Activated CD8-positive, alpha-beta memory T cell treated with anti-CD3 and anti-CD28 coated beads, Interleukin-2, amount 50 U/mL, for 1 hour (primary cell): ENCODE results near the gene TCF12.

ENCODE experiments used
- DNase-seq: peaks from one replicate; pipeline ENCODE4 v3.0.0-alpha.2; 2020; ENCODE audit errors: extremely low read depth

TCF12 gene

DNA sequence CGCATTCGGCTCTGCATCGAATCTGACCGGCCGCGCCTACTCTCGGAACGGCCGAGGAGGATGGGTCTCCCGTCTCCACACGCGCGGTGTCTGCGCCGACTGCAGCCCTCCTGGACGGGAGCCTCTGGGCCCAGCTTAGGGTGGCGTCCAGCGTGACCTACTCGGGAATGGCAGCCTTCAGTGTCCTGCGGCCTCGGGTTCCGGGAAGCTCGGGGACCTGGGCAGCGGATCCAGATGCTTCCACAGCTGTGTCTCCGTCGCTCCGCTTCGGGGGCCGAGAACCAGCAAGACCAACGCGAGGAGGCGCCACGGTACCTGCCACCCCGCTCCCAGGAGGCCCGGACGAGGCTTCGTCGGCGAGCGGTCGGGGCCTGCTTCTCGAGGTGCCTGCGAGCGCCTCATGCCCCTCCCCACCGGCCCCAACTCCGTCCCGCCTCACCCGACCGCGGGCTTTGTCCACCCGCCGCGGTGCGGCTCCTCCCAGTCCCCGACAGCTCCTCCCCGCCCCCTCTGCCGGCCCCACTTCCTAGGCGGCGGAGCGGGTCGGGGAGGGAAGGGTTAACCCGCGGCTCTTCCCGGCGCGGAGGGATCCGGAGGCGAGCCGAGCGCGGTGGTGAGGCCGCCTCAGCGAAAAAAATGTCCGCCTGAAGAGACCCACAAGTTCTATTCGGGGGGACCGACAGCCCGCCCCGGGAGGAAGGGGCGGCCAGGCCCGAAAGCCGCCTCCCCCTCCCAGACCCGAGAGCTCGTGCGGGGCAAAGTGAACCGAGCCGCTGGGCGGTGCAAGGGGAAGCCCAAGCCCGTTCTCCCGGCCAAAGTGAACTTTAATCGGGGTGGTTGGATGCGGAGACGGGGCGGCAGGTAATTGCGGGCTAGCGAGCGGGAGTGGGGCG is at the start of gene TCF12:
TCF12 (plus strand) TSS at position 599 of the 893 bp plus-strand sequence. CDS start 1,270 bp downstream, outside the sequence.
- DNase-seq = peak; percentile 70

- no peak for DNase-seq
Measured at GRCh38 chr15:56869573-56869972, 48.9 kb upstream of the TCF12 start.

GRCh38 chr15:56871185-56871584 is 47.3 kb upstream of the TCF12 start:
- no peak for DNase-seq

GRCh38 chr15:56871867-56872266 is 46.6 kb upstream of the TCF12 start:
- no peak for DNase-seq

GRCh38 chr15:56877255-56877970 is 41.0 kb upstream of the TCF12 start:
- DNase-seq = no peak

GRCh38 chr15:56879502-56879901 is 38.9 kb upstream of the TCF12 start:
- no peak for DNase-seq

GRCh38 chr15:56883088-56883487 is 35.4 kb upstream of the TCF12 start:
- no peak for DNase-seq

DNA sequence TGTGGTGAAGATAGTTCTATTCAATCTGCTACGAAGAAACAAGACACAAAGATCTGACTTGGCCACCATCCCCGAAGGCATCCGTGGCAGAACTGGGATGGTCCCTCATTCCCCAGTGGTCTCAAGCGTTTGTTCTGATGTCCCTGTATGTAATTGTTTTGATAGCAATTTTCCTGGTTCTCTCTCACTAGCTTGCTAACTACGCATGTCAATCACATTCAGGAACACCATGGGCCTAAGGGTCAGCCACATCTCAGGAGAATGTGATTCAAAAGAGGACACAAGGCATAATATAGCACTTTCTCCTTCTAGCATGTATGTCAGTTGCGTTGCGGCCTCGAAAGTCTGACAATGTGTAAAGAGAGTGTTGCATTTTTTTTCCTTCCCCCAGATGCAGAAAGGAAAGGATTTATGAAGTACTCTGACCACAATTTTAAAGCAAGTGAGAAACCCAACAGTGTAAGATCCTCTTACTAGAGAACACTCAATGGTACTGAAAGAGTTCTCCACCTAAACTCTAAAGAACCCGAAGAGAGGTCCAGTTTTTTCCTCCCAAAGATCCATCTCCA is 32.0 kb upstream of the TCF12 start:
- DNase-seq = no peak

GRCh38 chr15:56886932-56887781 is 31.3 kb upstream of the TCF12 start:
- peak; percentile 50 for DNase-seq

DNA sequence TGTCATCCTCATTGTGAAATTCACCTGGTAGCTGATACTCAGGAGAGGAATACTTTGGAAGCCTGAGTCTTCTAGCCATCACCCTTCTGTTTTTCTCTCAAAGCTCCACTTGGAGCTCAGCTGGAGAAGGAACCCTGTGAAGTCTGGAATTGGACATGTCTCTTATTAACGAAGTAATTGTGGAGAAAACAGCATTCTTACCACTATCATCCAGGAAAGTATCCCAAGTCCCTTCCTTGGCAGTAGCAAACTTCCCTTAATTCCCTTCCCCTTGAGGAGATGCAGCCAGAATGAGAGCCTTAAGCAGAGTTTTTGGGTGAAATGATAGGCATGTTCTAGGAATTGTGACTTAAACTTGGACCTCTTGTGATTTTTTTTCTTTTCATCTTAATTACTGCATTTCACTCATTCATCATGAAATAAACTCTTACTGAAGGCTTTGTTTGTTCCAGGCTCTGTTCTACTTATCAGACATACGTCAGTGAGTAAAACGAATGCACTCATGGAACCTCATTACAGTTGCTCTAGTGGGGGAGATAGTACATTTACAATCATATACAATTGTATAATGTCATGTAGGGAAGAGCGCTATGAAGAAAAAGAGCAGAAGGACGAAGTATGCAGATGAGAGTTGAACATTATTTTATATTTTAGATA is 30.5 kb upstream of the TCF12 start:
- no peak for DNase-seq

GRCh38 chr15:56890038-56890437 is 28.4 kb upstream of the TCF12 start:
- DNase-seq = no peak

- no peak for DNase-seq
Measured at GRCh38 chr15:56891852-56892440, 26.5 kb upstream of the TCF12 start.

DNA sequence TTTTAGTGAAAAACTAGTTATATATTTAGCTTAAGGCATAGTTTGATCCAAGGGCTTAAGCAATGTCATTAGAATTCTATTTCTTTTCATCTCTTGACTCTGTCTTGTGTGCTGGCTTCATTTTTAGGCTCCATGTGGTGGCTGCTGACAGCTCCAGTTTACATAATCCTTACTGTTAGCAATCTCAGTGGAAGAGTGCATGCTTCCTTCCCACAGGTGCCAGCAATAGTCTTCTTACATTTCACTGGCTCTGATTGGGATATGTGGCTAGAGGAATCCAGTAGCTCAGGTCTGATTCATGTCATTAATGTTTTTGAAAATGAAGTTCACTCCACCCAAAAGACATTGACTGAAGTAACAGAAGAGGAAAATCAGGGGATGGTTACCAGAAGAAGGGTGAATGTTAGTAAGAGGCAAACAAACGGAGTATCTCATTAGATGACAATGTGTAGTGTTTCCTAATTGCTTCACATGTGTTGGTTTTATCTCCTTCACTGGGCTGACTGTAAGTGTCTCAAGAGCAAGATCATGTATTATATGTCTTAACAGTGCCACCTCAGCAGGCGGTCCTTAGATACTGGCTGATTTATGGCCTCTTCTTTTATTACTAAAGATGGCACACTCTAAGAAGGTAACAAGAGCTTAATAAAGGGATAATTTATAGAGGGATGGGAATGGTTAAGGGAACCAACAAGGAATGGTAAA is 25.6 kb upstream of the TCF12 start:
- DNase-seq = no peak

DNA sequence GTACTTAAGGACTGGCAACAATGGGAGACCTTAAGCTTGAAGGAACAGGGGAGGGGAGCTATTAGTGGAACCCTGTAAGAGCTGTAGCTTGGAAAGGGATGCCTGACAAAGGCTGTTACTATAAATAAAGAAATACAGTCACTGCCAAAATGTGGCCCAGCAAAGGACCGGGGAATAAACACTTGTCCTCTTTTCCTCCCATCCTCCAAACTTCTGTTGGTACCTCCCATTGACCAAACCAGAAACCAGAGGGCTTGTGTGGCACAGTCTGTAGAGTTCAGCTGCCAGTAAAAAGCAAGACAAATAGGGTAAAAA is 25.1 kb upstream of the TCF12 start:
- no peak for DNase-seq

- DNase-seq = no peak
Measured at GRCh38 chr15:56894601-56895000, 23.8 kb upstream of the TCF12 start.

DNA sequence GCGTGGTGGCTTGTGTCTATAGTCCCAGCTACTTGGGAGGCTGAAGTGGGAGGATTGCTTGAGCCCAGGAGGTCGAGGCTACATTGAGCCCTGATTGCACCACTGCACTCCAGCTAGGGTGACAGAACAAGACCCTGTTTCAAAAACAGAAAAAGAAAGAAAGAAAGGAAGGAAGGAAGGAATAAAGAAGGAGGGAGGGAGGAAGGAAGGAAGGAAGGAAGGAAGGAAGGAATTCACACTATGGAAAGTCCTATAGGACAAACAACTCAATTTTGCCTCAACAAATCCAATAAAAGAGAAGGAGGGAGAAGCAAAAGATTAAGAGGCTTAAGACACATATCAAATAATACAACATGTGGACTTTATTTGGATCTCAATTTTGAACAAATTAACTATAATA is 16.5 kb upstream of the TCF12 start:
- no peak for DNase-seq

GRCh38 chr15:56906766-56907165 is 11.7 kb upstream of the TCF12 start:
- no peak for DNase-seq

DNA sequence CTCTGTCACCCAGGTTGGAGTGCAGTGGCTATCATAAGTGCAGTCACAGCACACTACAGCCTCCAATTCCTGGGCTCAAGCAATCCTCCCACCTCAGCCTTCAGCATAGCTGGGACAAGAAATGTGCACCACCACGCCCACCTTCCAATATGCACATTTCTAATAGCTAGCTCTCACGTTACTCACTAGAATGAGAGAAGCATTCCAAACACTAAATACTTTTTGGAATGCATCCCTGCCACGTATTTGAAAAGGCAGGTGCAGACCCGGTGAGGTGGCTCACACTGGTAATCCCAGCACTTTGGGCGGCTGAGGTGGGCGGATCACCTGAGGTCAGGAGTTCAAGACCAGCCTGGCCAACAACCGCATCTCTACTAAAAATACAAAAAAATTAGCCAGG is 7.6 kb upstream of the TCF12 start:
- no peak for DNase-seq

- DNase-seq = no peak
Measured at GRCh38 chr15:56913241-56913640, 5.2 kb upstream of the TCF12 start.

DNA sequence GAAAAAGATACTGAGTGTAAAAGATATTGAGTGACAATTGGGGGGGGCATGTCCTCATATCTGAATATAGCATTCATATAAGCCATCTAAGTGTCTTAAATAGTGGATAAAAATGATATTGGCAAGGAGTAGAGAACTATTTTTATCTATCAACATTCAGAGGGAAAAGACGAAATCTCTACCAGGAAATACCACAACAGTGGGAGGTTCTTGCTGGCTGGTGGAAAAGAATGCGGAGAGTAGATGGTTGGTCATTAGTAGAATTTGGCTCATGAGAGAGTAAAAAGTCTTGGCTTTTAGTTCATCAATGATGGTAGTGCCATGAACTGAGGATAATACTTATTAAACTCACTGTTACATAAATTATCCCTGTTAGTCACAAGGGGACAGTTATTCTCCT is 4.8 kb upstream of the TCF12 start:
- DNase-seq = no peak
